ENCODE measurements around the gene GEMIN7. TPM values are rescaled to one million over a fixed set of nuclear protein-coding genes. Genes with fewer than 3 reads are reported as not detected.
A peak's percentile ranks its signal among the peaks of the same experiment; 100 is the strongest.
"Not testable (repeated sequence)": the region's sequence is repeated elsewhere in the genome, so short reads cannot be mapped to it uniquely, and the experiment has no call there.

The GEMIN7 gene
- total and polyA plus RNA-seq, 2 of the 13 experiments (the other 11 are each of a cell fraction or from before 2014, with no cell fraction given): 24.1 to 30.6 TPM

DNA sequence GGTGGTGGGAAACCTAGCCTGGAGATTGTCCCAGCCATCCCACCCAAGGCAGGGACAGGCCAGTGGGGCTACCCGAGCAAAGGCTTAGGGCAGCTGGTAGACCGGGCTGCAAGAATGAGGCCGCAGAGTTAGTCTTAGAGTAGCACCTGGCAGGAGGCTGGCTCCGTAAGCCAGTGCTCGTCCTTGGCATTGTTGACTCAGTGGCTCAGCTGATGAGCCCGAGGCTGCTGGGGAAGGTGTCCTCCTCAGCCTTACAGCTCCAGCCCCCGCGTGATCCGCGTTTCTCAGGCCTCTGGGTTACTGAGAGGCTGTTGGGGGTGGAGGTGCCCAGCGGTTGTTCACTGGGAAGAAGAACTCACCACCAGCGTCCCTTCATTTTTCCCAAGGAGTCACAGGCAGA lies 38.6 kb downstream of the GEMIN7 start (continued):
- TF ChIP-seq, protein P1, sequence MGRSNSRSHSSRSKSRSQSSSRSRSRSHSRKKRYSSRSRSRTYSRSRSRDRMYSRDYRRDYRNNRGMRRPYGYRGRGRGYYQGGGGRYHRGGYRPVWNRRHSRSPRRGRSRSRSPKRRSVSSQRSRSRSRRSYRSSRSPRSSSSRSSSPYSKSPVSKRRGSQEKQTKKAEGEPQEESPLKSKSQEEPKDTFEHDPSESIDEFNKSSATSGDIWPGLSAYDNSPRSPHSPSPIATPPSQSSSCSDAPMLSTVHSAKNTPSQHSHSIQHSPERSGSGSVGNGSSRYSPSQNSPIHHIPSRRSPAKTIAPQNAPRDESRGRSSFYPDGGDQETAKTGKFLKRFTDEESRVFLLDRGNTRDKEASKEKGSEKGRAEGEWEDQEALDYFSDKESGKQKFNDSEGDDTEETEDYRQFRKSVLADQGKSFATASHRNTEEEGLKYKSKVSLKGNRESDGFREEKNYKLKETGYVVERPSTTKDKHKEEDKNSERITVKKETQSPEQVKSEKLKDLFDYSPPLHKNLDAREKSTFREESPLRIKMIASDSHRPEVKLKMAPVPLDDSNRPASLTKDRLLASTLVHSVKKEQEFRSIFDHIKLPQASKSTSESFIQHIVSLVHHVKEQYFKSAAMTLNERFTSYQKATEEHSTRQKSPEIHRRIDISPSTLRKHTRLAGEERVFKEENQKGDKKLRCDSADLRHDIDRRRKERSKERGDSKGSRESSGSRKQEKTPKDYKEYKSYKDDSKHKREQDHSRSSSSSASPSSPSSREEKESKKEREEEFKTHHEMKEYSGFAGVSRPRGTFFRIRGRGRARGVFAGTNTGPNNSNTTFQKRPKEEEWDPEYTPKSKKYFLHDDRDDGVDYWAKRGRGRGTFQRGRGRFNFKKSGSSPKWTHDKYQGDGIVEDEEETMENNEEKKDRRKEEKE (IDR thresholded peaks at IDR 0.05): no peak
- no peak for TF ChIP-seq PHF8 (CRISPR knock-in tag; IDR thresholded peaks at IDR 0.05)
- TF ChIP-seq, protein P2, sequence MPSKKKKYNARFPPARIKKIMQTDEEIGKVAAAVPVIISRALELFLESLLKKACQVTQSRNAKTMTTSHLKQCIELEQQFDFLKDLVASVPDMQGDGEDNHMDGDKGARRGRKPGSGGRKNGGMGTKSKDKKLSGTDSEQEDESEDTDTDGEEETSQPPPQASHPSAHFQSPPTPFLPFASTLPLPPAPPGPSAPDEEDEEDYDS (CRISPR knock-in tag; IDR thresholded peaks at IDR 0.05): no peak

DNA sequence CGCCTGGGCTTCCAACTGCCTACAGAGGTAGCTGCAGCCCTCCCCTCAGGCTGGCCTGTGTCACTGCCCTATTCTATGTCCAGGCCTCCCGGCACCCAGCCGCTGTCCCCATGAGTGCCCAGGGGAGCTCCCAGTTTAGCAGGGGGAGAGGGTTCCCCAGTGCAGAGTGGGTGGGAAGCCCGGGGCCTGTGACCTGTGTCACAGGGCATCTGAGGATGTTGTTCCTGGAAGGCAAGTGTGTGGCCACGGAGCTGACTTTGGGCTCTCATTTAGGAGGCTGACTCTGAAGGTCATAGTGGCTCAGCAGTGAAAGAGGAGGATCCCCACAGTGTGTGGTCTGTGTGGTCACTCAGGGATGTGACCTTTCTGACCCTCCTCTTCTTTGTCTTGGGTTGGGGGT lies 39.0 kb downstream of the GEMIN7 start:
- Histone ChIP-seq H2AFZ (ENCODE audit: low read length) (no peak overlapping the region), H3K79me2 (ENCODE audit: insufficient read depth, low read length) (peaks cover 71% of the 10 kb centered on the region), H3K27me3 (ENCODE audit: control insufficient read depth in 1 of 2, insufficient read depth in 2 of 2, low read length in 2 of 2) (no peaks in the 10 kb centered on the region), H4K20me1 (ENCODE audit: insufficient read depth, low read length) (peaks cover 15% of the 10 kb centered on the region), H3K36me3 (replicated peaks in 1 of 2; ENCODE audit: control insufficient read depth in 1 of 2, insufficient read depth in 2 of 2, low read length in 2 of 2) (peaks cover under 1 to 2% of the 10 kb centered on the region in 2 experiments; a peak in 3 of 5 replicates), H3K9ac (ENCODE audit: insufficient read depth, low read depth, low read length) (no peak overlapping the region), H3K4me3 (replicated peaks in 1 of 3; ENCODE audit: insufficient read depth in 1 of 3, low read depth in 2 of 3, low read length in 3 of 3) (no peak overlapping the region), H3K4me1 (ENCODE audit: insufficient read depth, low read length) (peaks cover 23% of the 10 kb centered on the region), H3K4me2 (ENCODE audit: low read depth, low read length) (no peak overlapping the region), H3K27ac (ENCODE audit: extremely low read length, insufficient read depth, low read length) (no peak overlapping the region), H3K9me3 (ENCODE audit: low read length) (no peaks in the 10 kb centered on the region)
- POLR2A ChIA-PET: interaction anchor here (1.1 kb wide), 1 partner anchor 19 kb away, joined by 3 read pairs; no protein-coding TSS in a partner anchor
- DNase-seq (ENCODE audit: low spot score) (no peak), FAIRE-seq (no peak), ATAC-seq (no peak; the same call in 2 of the 3 replicates)
- TF ChIP-seq, protein P3, sequence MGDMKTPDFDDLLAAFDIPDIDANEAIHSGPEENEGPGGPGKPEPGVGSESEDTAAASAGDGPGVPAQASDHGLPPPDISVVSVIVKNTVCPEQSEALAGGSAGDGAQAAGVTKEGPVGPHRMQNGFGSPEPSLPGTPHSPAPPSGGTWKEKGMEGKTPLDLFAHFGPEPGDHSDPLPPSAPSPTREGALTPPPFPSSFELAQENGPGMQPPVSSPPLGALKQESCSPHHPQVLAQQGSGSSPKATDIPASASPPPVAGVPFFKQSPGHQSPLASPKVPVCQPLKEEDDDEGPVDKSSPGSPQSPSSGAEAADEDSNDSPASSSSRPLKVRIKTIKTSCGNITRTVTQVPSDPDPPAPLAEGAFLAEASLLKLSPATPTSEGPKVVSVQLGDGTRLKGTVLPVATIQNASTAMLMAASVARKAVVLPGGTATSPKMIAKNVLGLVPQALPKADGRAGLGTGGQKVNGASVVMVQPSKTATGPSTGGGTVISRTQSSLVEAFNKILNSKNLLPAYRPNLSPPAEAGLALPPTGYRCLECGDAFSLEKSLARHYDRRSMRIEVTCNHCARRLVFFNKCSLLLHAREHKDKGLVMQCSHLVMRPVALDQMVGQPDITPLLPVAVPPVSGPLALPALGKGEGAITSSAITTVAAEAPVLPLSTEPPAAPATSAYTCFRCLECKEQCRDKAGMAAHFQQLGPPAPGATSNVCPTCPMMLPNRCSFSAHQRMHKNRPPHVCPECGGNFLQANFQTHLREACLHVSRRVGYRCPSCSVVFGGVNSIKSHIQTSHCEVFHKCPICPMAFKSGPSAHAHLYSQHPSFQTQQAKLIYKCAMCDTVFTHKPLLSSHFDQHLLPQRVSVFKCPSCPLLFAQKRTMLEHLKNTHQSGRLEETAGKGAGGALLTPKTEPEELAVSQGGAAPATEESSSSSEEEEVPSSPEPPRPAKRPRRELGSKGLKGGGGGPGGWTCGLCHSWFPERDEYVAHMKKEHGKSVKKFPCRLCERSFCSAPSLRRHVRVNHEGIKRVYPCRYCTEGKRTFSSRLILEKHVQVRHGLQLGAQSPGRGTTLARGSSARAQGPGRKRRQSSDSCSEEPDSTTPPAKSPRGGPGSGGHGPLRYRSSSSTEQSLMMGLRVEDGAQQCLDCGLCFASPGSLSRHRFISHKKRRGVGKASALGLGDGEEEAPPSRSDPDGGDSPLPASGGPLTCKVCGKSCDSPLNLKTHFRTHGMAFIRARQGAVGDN (CRISPR knock-in tag; IDR thresholded peaks at IDR 0.05): 0 out of 2 replicates have a peak, but pooled peaks have one; percentile 17
- no peak for TF ChIP-seq KAT2B (IDR thresholded peaks at IDR 0.05; ENCODE audit: borderline replicate concordance, low read depth, low read length)
- 92% methylated on average over 5 of the region's 5 CpGs for WGBS (ENCODE audit: low lambda C conversion rate)
- CTCF ChIA-PET (ENCODE audit: low intra/inter-chr PET ratio, low total read pairs): no interaction called here
- no TSS peak for BruUV-seq (replicated peaks)
- in situ Hi-C loops (cut with HindIII; ENCODE audit: extremely low pct_ligation_motif_present, low pct_unique_long_range_greater_than_20kb): no loop called here
- intact Hi-C loops (cut with micrococcal nuclease; ENCODE audit: unreplicated experiment): no loop called here

DNA sequence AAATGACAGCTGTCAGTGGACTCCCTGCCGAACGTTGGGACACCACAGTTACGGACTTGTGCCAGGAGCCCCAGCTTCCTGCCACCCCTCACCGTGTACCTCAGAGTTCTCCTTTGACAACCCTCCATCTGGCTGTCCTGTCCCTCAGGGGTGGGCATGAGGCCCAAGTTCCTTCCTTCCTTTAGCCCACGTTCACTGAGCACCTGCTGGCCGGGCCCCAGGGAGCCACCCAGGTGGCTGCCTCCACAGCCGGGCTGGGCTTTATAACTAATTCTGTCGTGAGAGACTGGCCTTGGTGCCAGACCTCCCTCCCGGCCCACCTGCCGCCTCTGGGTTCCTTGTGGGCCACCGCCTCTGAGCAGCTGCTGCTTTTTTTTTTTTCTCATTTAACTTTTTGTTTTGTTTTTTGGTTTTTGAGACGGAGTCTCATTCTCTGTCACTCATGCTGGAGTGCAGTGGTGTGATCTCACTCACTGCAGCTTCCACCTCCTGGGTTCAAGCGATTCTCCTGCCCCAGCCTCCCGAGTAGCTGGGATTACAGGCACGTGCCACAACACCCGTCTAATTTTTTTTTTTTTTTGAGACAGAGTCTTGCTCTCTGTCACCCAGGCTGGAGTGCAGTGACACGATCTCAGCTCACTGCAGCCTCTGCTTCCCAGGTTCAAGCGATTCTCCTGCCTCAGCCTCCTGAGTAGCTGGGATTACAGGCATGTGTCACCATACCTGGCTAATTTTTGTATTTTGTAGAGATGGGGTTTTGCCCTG lies 39.7 kb downstream of the GEMIN7 start:
- intact Hi-C loops (cut with micrococcal nuclease; ENCODE audit: unreplicated experiment); H3K27ac ChIP-seq (ENCODE audit: extremely low read length, insufficient read depth, low read length); FAIRE-seq; H3K9me3 ChIP-seq (ENCODE audit: low read length); CTCF ChIA-PET (ENCODE audit: low intra/inter-chr PET ratio, low total read pairs); H3K4me2 ChIP-seq (ENCODE audit: low read depth, low read length); H3K4me3 ChIP-seq (replicated peaks in 1 of 3; ENCODE audit: insufficient read depth in 1 of 3, low read depth in 2 of 3, low read length in 3 of 3); H3K9ac ChIP-seq (ENCODE audit: insufficient read depth, low read depth, low read length); H2AFZ ChIP-seq (ENCODE audit: low read length); ATAC-seq; BruUV-seq (replicated peaks); H3K36me3 ChIP-seq (replicated peaks in 1 of 2; ENCODE audit: control insufficient read depth in 1 of 2, insufficient read depth in 2 of 2, low read length in 2 of 2); in situ Hi-C loops (cut with HindIII; ENCODE audit: extremely low pct_ligation_motif_present, low pct_unique_long_range_greater_than_20kb); H3K27me3 ChIP-seq (ENCODE audit: control insufficient read depth in 1 of 2, insufficient read depth in 2 of 2, low read length in 2 of 2); DNase-seq (ENCODE audit: low spot score): not testable (repeated sequence)
- WGBS (ENCODE audit: low lambda C conversion rate): 89% methylated on average over 14 of the region's 18 CpGs
- Histone ChIP-seq H4K20me1 (ENCODE audit: insufficient read depth, low read length) (peaks cover 10% of the 10 kb centered on the region), H3K79me2 (ENCODE audit: insufficient read depth, low read length) (peaks cover 67% of the 10 kb centered on the region), H3K4me1 (ENCODE audit: insufficient read depth, low read length) (peaks cover 16% of the 10 kb centered on the region)
- POLR2A ChIA-PET: interaction anchor here (1.1 kb wide), 1 partner anchor 20 kb away, joined by 3 read pairs; no protein-coding TSS in a partner anchor
